Stimulated activated effector memory CD8-positive, alpha-beta T cell treated with anti-CD3 and anti-CD28 coated beads, Interleukin-12 subunit alpha, Interleukin-12 subunit beta, amount 100 ng/mL, for 72 hours (primary cell): Measurements from ENCODE around the gene ATF2.

Experiments
- ATAC-seq: fragments of 150-1000 bp; cut with Tn5 transposase; 2 replicates; pipeline ENCODE4 v1.10.0; 2021
- DNase-seq, 2 donors: peaks; one replicate each; pipeline ENCODE4 v3.0.0; 2021 to 2022; ENCODE audit warnings: low spot score in 2 of 2
- H3K27ac Mint-ChIP-seq: one replicate; pipeline ENCODE4 v1.8.0; 2022; ENCODE audit warnings: mild to moderate bottlenecking, mixed read lengths
- H3K36me3 Mint-ChIP-seq: one replicate; pipeline ENCODE4 v1.8.0; 2022; ENCODE audit warnings: mild to moderate bottlenecking, mixed read lengths
- H3K4me1 Mint-ChIP-seq: one replicate; pipeline ENCODE4 v1.8.0; 2022; ENCODE audit warnings: mixed read lengths
- H3K4me3 Mint-ChIP-seq: one replicate; pipeline ENCODE4 v1.8.0; 2022; ENCODE audit warnings: mild to moderate bottlenecking, mixed read lengths
- H3K9me3 Mint-ChIP-seq: one replicate; pipeline ENCODE4 v1.8.0; 2022; ENCODE audit warnings: mixed read lengths

Gene ATF2

GRCh38 chr2:175167792-175168563, at the start of gene ATF2:
ATF2 (minus strand) TSS chr2:175168203; CDS start chr2:175136443, 31,760 bp downstream.
- ATAC-seq (peak; percentile 95), DNase-seq (peak; percentile 83 to 97)
- peak within 1 kb of the TSS; percentile 90 for H3K27ac Mint-ChIP-seq
- H3K36me3 Mint-ChIP-seq, result peaks cover 30% of the 10 kb centered on the region
- H3K4me1 Mint-ChIP-seq, result peaks cover 24% of the 10 kb centered on the region
- peak within 1 kb of the TSS; percentile 82 for H3K4me3 Mint-ChIP-seq
- H3K9me3 Mint-ChIP-seq, result no peaks in the 10 kb centered on the region

GRCh38 chr2:175207741-175208438, 39.9 kb upstream of the ATF2 start:
- Mint-ChIP-seq H3K27ac (no peak overlapping the region), H3K9me3 (no peaks in the 10 kb centered on the region), H3K4me3 (no peak overlapping the region), H3K36me3 (no peaks in the 10 kb centered on the region), H3K4me1 (no peaks in the 10 kb centered on the region)
- DNase-seq (no peak), ATAC-seq (peak; percentile 40)

- H3K4me1 Mint-ChIP-seq, result no peaks in the 10 kb centered on the region
- DNase-seq, result no peak
- H3K27ac Mint-ChIP-seq, result no peak overlapping the region
- no peak for ATAC-seq
- H3K4me3 Mint-ChIP-seq, result no peak overlapping the region
- no peaks in the 10 kb centered on the region for H3K36me3 Mint-ChIP-seq
- no peaks in the 10 kb centered on the region for H3K9me3 Mint-ChIP-seq
These were observed 38.9 kb upstream of the ATF2 start for GRCh38 chr2:175206866-175207265.

- Mint-ChIP-seq H3K36me3 (no peaks in the 10 kb centered on the region), H3K4me3 (no peak overlapping the region), H3K27ac (no peak overlapping the region), H3K4me1 (no peaks in the 10 kb centered on the region), H3K9me3 (no peaks in the 10 kb centered on the region)
- no peak for ATAC-seq
- DNase-seq, result no peak
These were observed 37.5 kb upstream of the ATF2 start for GRCh38 chr2:175205523-175205922.

- Mint-ChIP-seq H3K27ac (no peak overlapping the region), H3K36me3 (no peaks in the 10 kb centered on the region), H3K4me1 (no peaks in the 10 kb centered on the region), H3K4me3 (no peak overlapping the region), H3K9me3 (no peaks in the 10 kb centered on the region)
- DNase-seq (peak; percentile 48 to 70), ATAC-seq (peak; percentile 90)
These were observed 35.9 kb upstream of the ATF2 start for GRCh38 chr2:175203621-175204496.

- no peaks in the 10 kb centered on the region for H3K36me3 Mint-ChIP-seq
- ATAC-seq (no peak), DNase-seq (no peak)
- H3K4me3 Mint-ChIP-seq, result no peak overlapping the region
- H3K27ac Mint-ChIP-seq, result no peak overlapping the region
- no peaks in the 10 kb centered on the region for H3K9me3 Mint-ChIP-seq
- H3K4me1 Mint-ChIP-seq, result no peaks in the 10 kb centered on the region
These were observed 27.0 kb upstream of the ATF2 start for GRCh38 chr2:175195012-175195411.

- H3K36me3 Mint-ChIP-seq, result no peaks in the 10 kb centered on the region
- H3K27ac Mint-ChIP-seq, result no peak overlapping the region
- H3K4me3 Mint-ChIP-seq, result no peak overlapping the region
- H3K4me1 Mint-ChIP-seq, result no peaks in the 10 kb centered on the region
- ATAC-seq (no peak), DNase-seq (no peak)
- no peaks in the 10 kb centered on the region for H3K9me3 Mint-ChIP-seq
These were observed 20.8 kb upstream of the ATF2 start for GRCh38 chr2:175188761-175189160.

- Mint-ChIP-seq H3K27ac (no peak overlapping the region), H3K4me1 (no peaks in the 10 kb centered on the region), H3K9me3 (no peaks in the 10 kb centered on the region), H3K36me3 (no peaks in the 10 kb centered on the region), H3K4me3 (no peak overlapping the region)
- peak; percentile 55 for ATAC-seq
- no peak for DNase-seq
These were observed 19.4 kb upstream of the ATF2 start for GRCh38 chr2:175187378-175187777.

- H3K4me3 Mint-ChIP-seq, result no peak overlapping the region
These were observed 15.7 kb upstream of the ATF2 start for GRCh38 chr2:175183674-175184073.

GRCh38 chr2:175181877-175182308, 13.9 kb upstream of the ATF2 start:
- peaks cover 6% of the 10 kb centered on the region for H3K9me3 Mint-ChIP-seq
- ATAC-seq, result no peak

More at GRCh38 chr2:175183674-175184073, 15.7 kb upstream of the ATF2 start:
- Mint-ChIP-seq H3K9me3 (peaks cover 6% of the 10 kb centered on the region), H3K36me3 (peaks cover 31% of the 10 kb centered on the region), H3K27ac (no peak overlapping the region), H3K4me1 (peaks cover 19% of the 10 kb centered on the region)
- ATAC-seq (no peak), DNase-seq (no peak)

GRCh38 chr2:175181104-175181876, 13.3 kb upstream of the ATF2 start, which contains the start of gene ATP5MC3:
ATP5MC3 (minus strand) TSS chr2:175181710; CDS start chr2:175181393, 317 bp downstream.
- peaks cover 25% of the 10 kb centered on the region for H3K4me1 Mint-ChIP-seq
- H3K4me3 Mint-ChIP-seq, result peak within 1 kb of the TSS; percentile 94
- H3K36me3 Mint-ChIP-seq, result peaks cover 55% of the 10 kb centered on the region
- peak; percentile 96 for ATAC-seq
- peaks cover 6% of the 10 kb centered on the region for H3K9me3 Mint-ChIP-seq
- DNase-seq, result peak; percentile 83 to 95
- H3K27ac Mint-ChIP-seq, result peak within 1 kb of the TSS; percentile 96

More at GRCh38 chr2:175181877-175182308, 13.9 kb upstream of the ATF2 start:
- DNase-seq, result no peak
- H3K4me3 Mint-ChIP-seq, result peak overlapping the region; percentile 94
- peaks cover 19% of the 10 kb centered on the region for H3K4me1 Mint-ChIP-seq
- H3K27ac Mint-ChIP-seq, result peak overlapping the region; percentile 96
- peaks cover 49% of the 10 kb centered on the region for H3K36me3 Mint-ChIP-seq

GRCh38 chr2:175180701-175181103, 12.7 kb upstream of the ATF2 start:
- H3K4me1 Mint-ChIP-seq, result peaks cover 31% of the 10 kb centered on the region
- H3K9me3 Mint-ChIP-seq, result peaks cover 6% of the 10 kb centered on the region
- ATAC-seq, result peak; percentile 76
- H3K36me3 Mint-ChIP-seq, result peaks cover 61% of the 10 kb centered on the region
- peak overlapping the region; percentile 96 for H3K27ac Mint-ChIP-seq
- peak in 1 of 2 donors; percentile 24 for DNase-seq
- peak overlapping the region; percentile 94 for H3K4me3 Mint-ChIP-seq

GRCh38 chr2:175176624-175177023, 8.6 kb upstream of the ATF2 start:
- H3K36me3 Mint-ChIP-seq, result peaks cover 83% of the 10 kb centered on the region
- DNase-seq (no peak), ATAC-seq (no peak)
- H3K4me1 Mint-ChIP-seq, result peaks cover 28% of the 10 kb centered on the region
- peaks cover 1% of the 10 kb centered on the region for H3K9me3 Mint-ChIP-seq
- H3K27ac Mint-ChIP-seq, result no peak overlapping the region
- H3K4me3 Mint-ChIP-seq, result no peak overlapping the region

- DNase-seq, result no peak
- peaks cover 76% of the 10 kb centered on the region for H3K36me3 Mint-ChIP-seq
- peaks cover 28% of the 10 kb centered on the region for H3K4me1 Mint-ChIP-seq
- ATAC-seq, result peak; percentile 69
- no peaks in the 10 kb centered on the region for H3K9me3 Mint-ChIP-seq
- H3K4me3 Mint-ChIP-seq, result no peak overlapping the region
- H3K27ac Mint-ChIP-seq, result no peak overlapping the region
These were observed 7.9 kb upstream of the ATF2 start for GRCh38 chr2:175175896-175176295.
